ENCODE data around the gene SPATA3. TPM values are rescaled to one million over a fixed set of nuclear protein-coding genes. Genes with fewer than 3 reads are reported as not detected.
A peak's percentile ranks its signal among the peaks of the same experiment; 100 is the strongest.

Gene SPATA3
- total and polyA plus RNA-seq, 2 of the 8 experiments (the other 6 are each of a cell fraction or from before 2014, with no cell fraction given) = not detected

- Histone ChIP-seq H2BK120ac (replicated peaks; ENCODE audit: low read depth, low read length) (no peak overlapping the region), H2AFZ (ENCODE audit: low read length) (peak overlapping the region; percentile 76; the same call in 1 of the 2 replicates), H3K4me2 (ENCODE audit: insufficient read depth in 1 of 2, low read depth in 2 of 2, low read length in 2 of 2) (peak overlapping the region; percentile 85 to 100), H4K91ac (replicated peaks; ENCODE audit: insufficient read length, low read length) (no peak overlapping the region), H3K4ac (replicated peaks; ENCODE audit: insufficient read length, low read depth, low read length) (no peak overlapping the region), H3K27ac (ENCODE audit: low read depth, low read length) (no peak overlapping the region), H2AK5ac (ENCODE audit: low read depth, low read length) (no peak overlapping the region), H3K23ac (ENCODE audit: insufficient read length) (no peak overlapping the region), H3K23me2 (ENCODE audit: low read depth, low read length) (peaks cover 5% of the 10 kb centered on the region), H2BK5ac (ENCODE audit: low read depth, low read length) (no peak overlapping the region), H3K14ac (ENCODE audit: insufficient read length) (no peak overlapping the region), H3K56ac (replicated peaks; ENCODE audit: insufficient read length, low read depth, low read length) (no peak overlapping the region), H3K36me3 (ENCODE audit: control insufficient read depth in 2 of 4, insufficient read depth in 4 of 4, low read length in 3 of 4) (no peaks in the 10 kb centered on the region), H3K79me1 (ENCODE audit: low read depth, low read length) (no peaks in the 10 kb centered on the region), H3K4me3 (ENCODE audit: extremely low read depth in 1 of 4, insufficient read depth in 2 of 4, low read depth in 3 of 4, low read length in 4 of 4) (peak overlapping the region; percentile 33 to 71 (median 46)), H3K27me3 (replicated peaks in 1 of 4; ENCODE audit: control insufficient read depth in 3 of 4, extremely low read depth in 1 of 4, insufficient read depth in 3 of 4, low read length in 3 of 4) (peaks cover 24 to 36% (median 33%) of the 10 kb centered on the region in 4 experiments), H3K9ac (replicated peaks in 1 of 4; ENCODE audit: extremely low read depth in 1 of 4, low read depth in 3 of 4, low read length in 3 of 4) (peak overlapping the region in 1 of 4 experiments; percentile 38; a peak in 1 of 7 replicates), H3K79me2 (ENCODE audit: control insufficient read depth in 1 of 2, insufficient read depth in 2 of 2, low read length in 2 of 2) (no peaks in the 10 kb centered on the region), H3K4me1 (replicated peaks in 1 of 4; ENCODE audit: control insufficient read depth in 3 of 4, insufficient read depth in 4 of 4, low read length in 3 of 4) (peaks cover 0 to 6% (median under 1%) of the 10 kb centered on the region in 4 experiments; a peak in 4 of 7 replicates), H4K8ac (ENCODE audit: extremely low read depth, insufficient read depth, low read length) (no peak overlapping the region), H2BK20ac (ENCODE audit: low read length) (no peak overlapping the region), H3K18ac (ENCODE audit: extremely low read depth, low read length) (no peak overlapping the region), H2BK12ac (ENCODE audit: low read depth, low read length) (no peak overlapping the region), H2BK15ac (ENCODE audit: low read length) (no peak overlapping the region), H4K5ac (ENCODE audit: insufficient read length, low read depth, low read length) (no peak overlapping the region), H3K9me3 (ENCODE audit: insufficient read depth in 2 of 2, low read depth in 1 of 2, low read length in 1 of 2) (no peaks in the 10 kb centered on the region), H4K20me1 (replicated peaks in 1 of 2; ENCODE audit: control insufficient read depth in 1 of 2, insufficient read depth in 2 of 2, low read length in 2 of 2) (no peaks in the 10 kb centered on the region)
- CTCF ChIA-PET (ENCODE audit: partially characterized antibody) = interaction anchor here (0.7 to 7.2 kb wide), 6 partner anchors 14 to 189 kb away, joined by 3 to 38 read pairs (median 4); no protein-coding TSS in a partner anchor
- DNase-seq (ENCODE audit: low read depth in 1 of 2, low spot score in 2 of 2) (peak in 1 of 2 experiments; percentile 58), FAIRE-seq (no peak)
- WGBS, 2 experiments (ENCODE audit: extremely low coverage in 1 of 2, insufficient coverage in 1 of 2, insufficient read length in 1 of 2, insufficient replicate concordance in 2 of 2, low coverage in 1 of 2, low lambda C conversion rate in 2 of 2, missing lambda C conversion rate in 1 of 2) = 4% methylated on average over 25 of the region's 104 CpGs; no CpG with 5 or more reads in 1 of the 2 experiments
- POLR2A ChIA-PET (ENCODE audit: partially characterized antibody) = interaction anchor here (1.3 kb wide), 1 partner anchor 22 kb away, joined by 3 read pairs; no protein-coding TSS in a partner anchor
- TF ChIP-seq ASH2L (IDR thresholded peaks at IDR 0.05; ENCODE audit: low read length) (peak; percentile 34), SP2 (IDR thresholded peaks at IDR 0.05; ENCODE audit: low read length) (no peak), ZNF274 (IDR thresholded peaks at IDR 0.05; ENCODE audit: borderline replicate concordance, extremely low read depth, low read length) (no peak), SUZ12 (IDR thresholded peaks at IDR 0.05; ENCODE audit: low read length) (peak; percentile 54), RNF2 (IDR thresholded peaks at IDR 0.05; ENCODE audit: borderline replicate concordance, low read depth, low read length, missing control alignments, poor library complexity, severe bottlenecking) (no peak), KDM1A (IDR thresholded peaks at IDR 0.05; ENCODE audit: borderline replicate concordance, low read length) (0 out of 2 replicates have a peak, but pooled peaks have one; percentile 37), SIN3A (conservative IDR thresholded peaks at IDR 0.05 in 1 of 2, IDR thresholded peaks at IDR 0.05 in 1 of 2; ENCODE audit: low read depth in 1 of 2, low read length in 2 of 2) (no peak), CEBPB (IDR thresholded peaks at IDR 0.05; ENCODE audit: low read depth, low read length) (no peak)
Observed at GRCh38 chr2:231037731-231038482, 42.0 kb downstream of the SPATA3 start.
